Measurements from ENCODE around the gene LRP5.

Gene LRP5

DNA sequence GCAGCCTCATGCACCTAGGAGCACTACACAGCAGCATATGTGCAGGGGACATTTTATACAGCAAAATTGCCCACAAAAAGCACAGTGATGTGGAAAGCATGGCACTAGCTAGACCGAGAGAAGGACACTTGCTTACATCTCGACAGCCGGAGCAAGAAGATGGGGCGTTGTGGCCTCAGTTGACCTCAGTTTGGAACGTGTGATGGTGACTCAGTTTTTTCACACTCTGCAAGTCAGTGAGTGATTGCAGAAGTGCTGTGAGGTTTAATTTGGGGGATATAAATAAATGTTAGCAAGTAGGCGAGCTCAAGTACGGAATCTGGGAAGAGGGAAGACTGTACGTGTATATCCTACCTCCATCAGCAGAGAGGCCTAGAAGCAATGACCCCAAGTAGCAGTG lies 23.3 kb downstream of the LRP5 start:
- H3K79me2 ChIP-seq (ENCODE audit: insufficient read depth, low read length): peaks cover 90% of the 10 kb centered on the region
- H3K9ac ChIP-seq (ENCODE audit: low read depth, low read length, poor library complexity, severe bottlenecking): no peak overlapping the region
- H2AFZ ChIP-seq (ENCODE audit: low read length): no peak overlapping the region
- no peaks in the 10 kb centered on the region for H3F3A ChIP-seq (ENCODE audit: low read depth)
- TF ChIP-seq EZH2phosphoT487 (IDR thresholded peaks at IDR 0.05; ENCODE audit: borderline replicate concordance): no peak
- TF ChIP-seq, protein P1, sequence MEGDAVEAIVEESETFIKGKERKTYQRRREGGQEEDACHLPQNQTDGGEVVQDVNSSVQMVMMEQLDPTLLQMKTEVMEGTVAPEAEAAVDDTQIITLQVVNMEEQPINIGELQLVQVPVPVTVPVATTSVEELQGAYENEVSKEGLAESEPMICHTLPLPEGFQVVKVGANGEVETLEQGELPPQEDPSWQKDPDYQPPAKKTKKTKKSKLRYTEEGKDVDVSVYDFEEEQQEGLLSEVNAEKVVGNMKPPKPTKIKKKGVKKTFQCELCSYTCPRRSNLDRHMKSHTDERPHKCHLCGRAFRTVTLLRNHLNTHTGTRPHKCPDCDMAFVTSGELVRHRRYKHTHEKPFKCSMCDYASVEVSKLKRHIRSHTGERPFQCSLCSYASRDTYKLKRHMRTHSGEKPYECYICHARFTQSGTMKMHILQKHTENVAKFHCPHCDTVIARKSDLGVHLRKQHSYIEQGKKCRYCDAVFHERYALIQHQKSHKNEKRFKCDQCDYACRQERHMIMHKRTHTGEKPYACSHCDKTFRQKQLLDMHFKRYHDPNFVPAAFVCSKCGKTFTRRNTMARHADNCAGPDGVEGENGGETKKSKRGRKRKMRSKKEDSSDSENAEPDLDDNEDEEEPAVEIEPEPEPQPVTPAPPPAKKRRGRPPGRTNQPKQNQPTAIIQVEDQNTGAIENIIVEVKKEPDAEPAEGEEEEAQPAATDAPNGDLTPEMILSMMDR (conservative IDR thresholded peaks at IDR 0.05; ENCODE audit: low read length): no peak
- H3K9me3 ChIP-seq (ENCODE audit: insufficient read depth, low read depth, low read length): no peaks in the 10 kb centered on the region
- no peak overlapping the region for H3K4me2 ChIP-seq (ENCODE audit: low read depth, low read length, poor library complexity, severe bottlenecking)
- H4K20me1 ChIP-seq (ENCODE audit: insufficient read depth, low read length, poor library complexity, severe bottlenecking): peaks cover 17% of the 10 kb centered on the region
- H3K9me2 ChIP-seq (replicated peaks; ENCODE audit: low read depth, low read length): no peaks in the 10 kb centered on the region
- peaks cover 46% of the 10 kb centered on the region for H3K4me1 ChIP-seq (ENCODE audit: insufficient read depth, low read length, poor library complexity, severe bottlenecking)
- no peaks in the 10 kb centered on the region for H3K36me3 ChIP-seq (ENCODE audit: insufficient read depth, low read length)
- no peaks in the 10 kb centered on the region for H3K27me3 ChIP-seq (ENCODE audit: insufficient read depth, low read length, poor library complexity, severe bottlenecking)
- no peak overlapping the region for H3K4me3 ChIP-seq (ENCODE audit: low read length, poor library complexity, severe bottlenecking)

- Histone ChIP-seq H3F3A (ENCODE audit: low read depth) (no peaks in the 10 kb centered on the region), H3K36me3 (ENCODE audit: insufficient read depth, low read length) (no peaks in the 10 kb centered on the region), H3K9ac (ENCODE audit: low read depth, low read length, poor library complexity, severe bottlenecking) (peak overlapping the region; percentile 25), H3K79me2 (ENCODE audit: insufficient read depth, low read length) (peaks cover 91% of the 10 kb centered on the region), H3K9me2 (replicated peaks; ENCODE audit: low read depth, low read length) (no peaks in the 10 kb centered on the region), H3K4me3 (ENCODE audit: low read length, poor library complexity, severe bottlenecking) (no peak overlapping the region), H3K4me2 (ENCODE audit: low read depth, low read length, poor library complexity, severe bottlenecking) (no peak overlapping the region), H3K9me3 (ENCODE audit: insufficient read depth, low read depth, low read length) (no peaks in the 10 kb centered on the region), H4K20me1 (ENCODE audit: insufficient read depth, low read length, poor library complexity, severe bottlenecking) (peaks cover 22% of the 10 kb centered on the region), H2AFZ (ENCODE audit: low read length) (no peak overlapping the region), H3K27me3 (ENCODE audit: insufficient read depth, low read length, poor library complexity, severe bottlenecking) (no peaks in the 10 kb centered on the region), H3K4me1 (ENCODE audit: insufficient read depth, low read length, poor library complexity, severe bottlenecking) (peaks cover 37% of the 10 kb centered on the region)
- TF ChIP-seq, protein P1 (conservative IDR thresholded peaks at IDR 0.05; ENCODE audit: low read length): no peak
- TF ChIP-seq EZH2phosphoT487 (IDR thresholded peaks at IDR 0.05; ENCODE audit: borderline replicate concordance): no peak
Measured at GRCh38 chr11:68336716-68337115, 24.3 kb downstream of the LRP5 start.

GRCh38 chr11:68337399-68337835 lies 25.0 kb downstream of the LRP5 start:
- Histone ChIP-seq H3K79me2 (ENCODE audit: insufficient read depth, low read length) (peaks cover 91% of the 10 kb centered on the region), H3K36me3 (ENCODE audit: insufficient read depth, low read length) (no peaks in the 10 kb centered on the region), H3K27me3 (ENCODE audit: insufficient read depth, low read length, poor library complexity, severe bottlenecking) (no peaks in the 10 kb centered on the region), H3K9me3 (ENCODE audit: insufficient read depth, low read depth, low read length) (no peaks in the 10 kb centered on the region), H3K9me2 (replicated peaks; ENCODE audit: low read depth, low read length) (no peaks in the 10 kb centered on the region), H4K20me1 (ENCODE audit: insufficient read depth, low read length, poor library complexity, severe bottlenecking) (peaks cover 29% of the 10 kb centered on the region), H3K4me2 (ENCODE audit: low read depth, low read length, poor library complexity, severe bottlenecking) (no peak overlapping the region), H3F3A (ENCODE audit: low read depth) (no peaks in the 10 kb centered on the region), H3K4me1 (ENCODE audit: insufficient read depth, low read length, poor library complexity, severe bottlenecking) (peaks cover 33% of the 10 kb centered on the region), H3K9ac (ENCODE audit: low read depth, low read length, poor library complexity, severe bottlenecking) (no peak overlapping the region), H3K4me3 (ENCODE audit: low read length, poor library complexity, severe bottlenecking) (no peak overlapping the region), H2AFZ (ENCODE audit: low read length) (no peak overlapping the region)
- TF ChIP-seq EZH2phosphoT487 (IDR thresholded peaks at IDR 0.05; ENCODE audit: borderline replicate concordance): no peak
- TF ChIP-seq, protein P1 (conservative IDR thresholded peaks at IDR 0.05; ENCODE audit: low read length): no peak

All from Loucy (cell line).